Neural cell (in vitro differentiated cells): ENCODE measurements around the gene INS. TPM values are rescaled to one million over a fixed set of nuclear protein-coding genes. Genes with fewer than 3 reads are reported as not detected.

ENCODE experiments used
- H2AFZ ChIP-seq: fragments of 200-600, 300-800 bp; sonication (generic), shearing (Covaris generic); 2 replicates; pipeline ENCODE4 v1.6.0; 2014; ENCODE audit warnings: low read depth, mild to moderate bottlenecking, antibody characterized with exemption, low read length, moderate library complexity
- H3F3A ChIP-seq: fragments of 200-600 bp; shearing (Covaris generic); 2 replicates; pipeline ENCODE4 v1.6.1; 2016; ENCODE audit warnings: mild to moderate bottlenecking, moderate library complexity, mixed read lengths, antibody characterized with exemption, low read length; ENCODE audit not compliant: insufficient read depth, poor library complexity, severe bottlenecking
- H3K27ac ChIP-seq: fragments of 200-600, 300-800 bp; sonication (generic), shearing (Covaris generic); 2 replicates; pipeline ENCODE4 v1.5.1; 2014; ENCODE audit warnings: mild to moderate bottlenecking, low read length, moderate library complexity
- H3K27me3 ChIP-seq: fragments of 300-800, 200-600 bp; sonication (generic), shearing (Covaris generic); 2 replicates; pipeline ENCODE4 v1.6.0; 2014; ENCODE audit warnings: mild to moderate bottlenecking, low read depth, low read length, moderate library complexity; ENCODE audit not compliant: insufficient read depth
- H3K36me3 ChIP-seq: fragments of 300-800, 200-600 bp; sonication (generic), shearing (Covaris generic); 2 replicates; pipeline ENCODE4 v1.5.1; 2014; ENCODE audit warnings: mild to moderate bottlenecking, antibody characterized with exemption, low read length, moderate library complexity; ENCODE audit not compliant: insufficient read depth
- H3K4me2 ChIP-seq: fragments of 300-800, 200-600 bp; sonication (generic), shearing (Covaris generic); 2 replicates; pipeline ENCODE4 v1.6.0; 2014; ENCODE audit warnings: mild to moderate bottlenecking, low read length
- H3K4me3 ChIP-seq: fragments of 300-800, 200-600 bp; sonication (generic), shearing (Covaris generic); 2 replicates; pipeline ENCODE4 v1.5.1; 2014; ENCODE audit warnings: mild to moderate bottlenecking, low read length, moderate library complexity
- H3K79me2 ChIP-seq: fragments of 200-600 bp; shearing (Covaris generic); replicated peaks from 2 replicates; pipeline ENCODE4 v1.6.0; 2014; ENCODE audit warnings: mild to moderate bottlenecking, low read length, moderate library complexity; ENCODE audit not compliant: insufficient read depth
- H3K9ac ChIP-seq: fragments of 300-800, 200-600 bp; sonication (generic), shearing (Covaris generic); 2 replicates; pipeline ENCODE4 v1.6.1; 2016; ENCODE audit warnings: mild to moderate bottlenecking, low read length, mixed read lengths
- H3K9me2 ChIP-seq: fragments of 200-600 bp; shearing (Covaris generic); 2 replicates; pipeline ENCODE4 v1.6.1; 2016; ENCODE audit warnings: mild to moderate bottlenecking, low read length, mixed read lengths; ENCODE audit not compliant: insufficient read depth
- H3K9me3 ChIP-seq: fragments of 200-600, 300-800 bp; sonication (generic), shearing (Covaris generic); 2 replicates; pipeline ENCODE4 v1.6.1; 2016; ENCODE audit warnings: mild to moderate bottlenecking, mixed run types, low read length, moderate library complexity, mixed read lengths
- H4K20me1 ChIP-seq: fragments of 200-600 bp; shearing (Covaris generic); 2 replicates; pipeline ENCODE4 v1.6.1; 2016; ENCODE audit warnings: mild to moderate bottlenecking, mixed run types; ENCODE audit not compliant: insufficient read depth
- EP300 ChIP-seq: fragments of 450-650 bp; conservative IDR thresholded peaks from 2 replicates; pipeline ENCODE4 v1.6.1; 2014; ENCODE audit warnings: antibody characterized with exemption, mild to moderate bottlenecking, moderate library complexity; ENCODE audit not compliant: poor library complexity, severe bottlenecking
- EZH2 ChIP-seq: fragments of 200-600, 300-800 bp; shearing (Covaris generic), sonication (generic); IDR thresholded peaks from 2 replicates; pipeline ENCODE4 v1.6.1; 2014; ENCODE audit warnings: antibody characterized with exemption, low read length, borderline replicate concordance, mild to moderate bottlenecking; ENCODE audit not compliant: insufficient read depth, poor library complexity, severe bottlenecking
- MXI1 ChIP-seq: fragments of 450-650 bp; conservative IDR thresholded peaks from 2 replicates; pipeline ENCODE4 v1.6.1; 2014; ENCODE audit warnings: antibody characterized with exemption, mild to moderate bottlenecking; ENCODE audit not compliant: poor library complexity, severe bottlenecking
- POLR2AphosphoS5 ChIP-seq: IDR thresholded peaks from 2 replicates; pipeline ENCODE4 v1.6.1; 2012
- RAD21 ChIP-seq: fragments of 450-650 bp; conservative IDR thresholded peaks from 2 replicates; pipeline ENCODE4 v1.6.1; 2014; ENCODE audit warnings: antibody characterized with exemption, mild to moderate bottlenecking, moderate library complexity
- SMC3 ChIP-seq: fragments of 450-650 bp; conservative IDR thresholded peaks from 2 replicates; pipeline ENCODE4 v1.6.1; 2014; ENCODE audit warnings: antibody characterized with exemption, mild to moderate bottlenecking, moderate library complexity; ENCODE audit not compliant: poor library complexity
- TAF1 ChIP-seq: IDR thresholded peaks from 2 replicates; pipeline ENCODE4 v1.6.1; 2012; ENCODE audit warnings: low read depth
- polyA plus RNA-seq: library from polyadenylated mRNA; depleted of rRNA; stranded (reverse); fragments of >200 nt; gene quantifications from 2 replicates; pipeline ENCODE4 v1.2.3, GENCODE V29; 2014
- TF ChIP-seq, protein P1 (sequence below): IDR thresholded peaks from 2 replicates; pipeline ENCODE4 v1.6.1; 2012; ENCODE audit warnings: borderline replicate concordance
- TF ChIP-seq, protein P2 (sequence below): fragments of 450-650 bp; IDR thresholded peaks from 2 replicates; pipeline ENCODE4 v1.5.1; 2014; ENCODE audit warnings: antibody characterized with exemption, mild to moderate bottlenecking, moderate library complexity; ENCODE audit not compliant: poor library complexity, severe bottlenecking

The INS gene
- polyA plus RNA-seq, 1 donor from 2014 or later, result not detected

DNA sequence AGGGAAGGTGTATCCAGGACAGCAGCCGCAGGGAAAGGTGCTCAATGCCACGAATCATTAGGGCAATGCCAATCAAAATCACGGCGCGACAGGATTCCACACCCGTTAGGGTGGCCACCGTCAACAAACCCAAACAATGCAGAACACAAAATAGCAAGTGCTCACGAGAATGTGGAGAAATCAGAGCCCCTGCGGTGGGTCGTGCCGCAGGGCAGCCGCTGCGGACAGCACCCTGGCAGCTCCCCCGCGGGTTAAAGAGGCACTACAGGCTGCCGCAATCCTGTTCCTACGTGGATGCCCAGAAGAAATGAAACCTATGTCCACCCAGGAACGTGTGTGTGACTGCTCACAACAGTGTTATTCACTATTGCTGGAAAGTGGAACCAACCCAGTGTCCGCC, 27.7 kb upstream of the INS start:
- Histone ChIP-seq H3F3A (no peaks in the 10 kb centered on the region), H3K27me3 (no peaks in the 10 kb centered on the region), H2AFZ (no peak overlapping the region), H3K27ac (no peak overlapping the region), H3K4me3 (no peak overlapping the region), H4K20me1 (no peaks in the 10 kb centered on the region), H3K9me3 (no peaks in the 10 kb centered on the region), H3K4me2 (no peak overlapping the region), H3K9ac (no peak overlapping the region), H3K36me3 (no peaks in the 10 kb centered on the region), H3K79me2 (no peaks in the 10 kb centered on the region), H3K9me2 (no peaks in the 10 kb centered on the region)
- TF ChIP-seq EZH2, result no peak
- TF ChIP-seq EP300, result no peak
- no peak for TF ChIP-seq MXI1
- TF ChIP-seq RAD21, result no peak
- TF ChIP-seq TAF1, result no peak
- TF ChIP-seq, protein P1, sequence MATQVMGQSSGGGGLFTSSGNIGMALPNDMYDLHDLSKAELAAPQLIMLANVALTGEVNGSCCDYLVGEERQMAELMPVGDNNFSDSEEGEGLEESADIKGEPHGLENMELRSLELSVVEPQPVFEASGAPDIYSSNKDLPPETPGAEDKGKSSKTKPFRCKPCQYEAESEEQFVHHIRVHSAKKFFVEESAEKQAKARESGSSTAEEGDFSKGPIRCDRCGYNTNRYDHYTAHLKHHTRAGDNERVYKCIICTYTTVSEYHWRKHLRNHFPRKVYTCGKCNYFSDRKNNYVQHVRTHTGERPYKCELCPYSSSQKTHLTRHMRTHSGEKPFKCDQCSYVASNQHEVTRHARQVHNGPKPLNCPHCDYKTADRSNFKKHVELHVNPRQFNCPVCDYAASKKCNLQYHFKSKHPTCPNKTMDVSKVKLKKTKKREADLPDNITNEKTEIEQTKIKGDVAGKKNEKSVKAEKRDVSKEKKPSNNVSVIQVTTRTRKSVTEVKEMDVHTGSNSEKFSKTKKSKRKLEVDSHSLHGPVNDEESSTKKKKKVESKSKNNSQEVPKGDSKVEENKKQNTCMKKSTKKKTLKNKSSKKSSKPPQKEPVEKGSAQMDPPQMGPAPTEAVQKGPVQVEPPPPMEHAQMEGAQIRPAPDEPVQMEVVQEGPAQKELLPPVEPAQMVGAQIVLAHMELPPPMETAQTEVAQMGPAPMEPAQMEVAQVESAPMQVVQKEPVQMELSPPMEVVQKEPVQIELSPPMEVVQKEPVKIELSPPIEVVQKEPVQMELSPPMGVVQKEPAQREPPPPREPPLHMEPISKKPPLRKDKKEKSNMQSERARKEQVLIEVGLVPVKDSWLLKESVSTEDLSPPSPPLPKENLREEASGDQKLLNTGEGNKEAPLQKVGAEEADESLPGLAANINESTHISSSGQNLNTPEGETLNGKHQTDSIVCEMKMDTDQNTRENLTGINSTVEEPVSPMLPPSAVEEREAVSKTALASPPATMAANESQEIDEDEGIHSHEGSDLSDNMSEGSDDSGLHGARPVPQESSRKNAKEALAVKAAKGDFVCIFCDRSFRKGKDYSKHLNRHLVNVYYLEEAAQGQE, result no peak
- TF ChIP-seq SMC3, result no peak
- TF ChIP-seq, protein P2, sequence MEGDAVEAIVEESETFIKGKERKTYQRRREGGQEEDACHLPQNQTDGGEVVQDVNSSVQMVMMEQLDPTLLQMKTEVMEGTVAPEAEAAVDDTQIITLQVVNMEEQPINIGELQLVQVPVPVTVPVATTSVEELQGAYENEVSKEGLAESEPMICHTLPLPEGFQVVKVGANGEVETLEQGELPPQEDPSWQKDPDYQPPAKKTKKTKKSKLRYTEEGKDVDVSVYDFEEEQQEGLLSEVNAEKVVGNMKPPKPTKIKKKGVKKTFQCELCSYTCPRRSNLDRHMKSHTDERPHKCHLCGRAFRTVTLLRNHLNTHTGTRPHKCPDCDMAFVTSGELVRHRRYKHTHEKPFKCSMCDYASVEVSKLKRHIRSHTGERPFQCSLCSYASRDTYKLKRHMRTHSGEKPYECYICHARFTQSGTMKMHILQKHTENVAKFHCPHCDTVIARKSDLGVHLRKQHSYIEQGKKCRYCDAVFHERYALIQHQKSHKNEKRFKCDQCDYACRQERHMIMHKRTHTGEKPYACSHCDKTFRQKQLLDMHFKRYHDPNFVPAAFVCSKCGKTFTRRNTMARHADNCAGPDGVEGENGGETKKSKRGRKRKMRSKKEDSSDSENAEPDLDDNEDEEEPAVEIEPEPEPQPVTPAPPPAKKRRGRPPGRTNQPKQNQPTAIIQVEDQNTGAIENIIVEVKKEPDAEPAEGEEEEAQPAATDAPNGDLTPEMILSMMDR, result no peak
- no peak for TF ChIP-seq POLR2AphosphoS5

DNA sequence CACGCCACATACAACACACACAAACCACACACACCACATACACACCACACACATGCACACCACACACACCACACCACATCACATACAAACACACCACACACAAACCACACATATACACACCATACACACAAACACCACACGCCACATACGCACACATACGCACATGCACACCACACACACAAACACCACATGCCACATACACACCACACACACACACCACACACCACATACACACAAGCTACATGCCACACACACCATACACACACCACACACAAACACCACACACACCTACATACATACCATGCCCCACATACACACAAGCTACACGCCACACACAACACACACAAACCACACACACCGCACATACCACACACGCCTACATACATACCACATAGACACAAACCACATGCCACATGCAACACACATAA, 26.3 kb upstream of the INS start:
- Histone ChIP-seq H3K9me2 (no peaks in the 10 kb centered on the region), H3K36me3 (no peaks in the 10 kb centered on the region), H4K20me1 (no peaks in the 10 kb centered on the region), H3K9me3 (no peaks in the 10 kb centered on the region), H3K79me2 (no peaks in the 10 kb centered on the region), H3K27me3 (no peaks in the 10 kb centered on the region), H3K27ac (no peak overlapping the region), H2AFZ (no peak overlapping the region), H3K4me2 (no peak overlapping the region), H3F3A (no peaks in the 10 kb centered on the region), H3K9ac (no peak overlapping the region), H3K4me3 (no peak overlapping the region)
- TF ChIP-seq RAD21 (no peak), EZH2 (no peak), EP300 (no peak), MXI1 (no peak), SMC3 (no peak), TAF1 (no peak), POLR2AphosphoS5 (no peak)
- TF ChIP-seq, protein P2, result no peak
- TF ChIP-seq, protein P1, result no peak
